Stomach smooth muscle (tissue), 2 donors: ENCODE measurements around the gene GABARAP.
A peak's percentile ranks its signal among the peaks of the same experiment; 100 is the strongest.

Experiments
- H3K27ac ChIP-seq: one replicate; pipeline ENCODE4 v1.7.0; 2013; ENCODE audit warnings: mild to moderate bottlenecking, low read length, inconsistent platforms
- H3K27me3 ChIP-seq, 2 donors: one replicate each; pipeline ENCODE4 v1.7.0; 2013; ENCODE audit warnings: low read length in 2 of 2; ENCODE audit not compliant: insufficient read depth in 2 of 2, control insufficient read depth in 1 of 2
- H3K36me3 ChIP-seq, 2 donors: one replicate each; pipeline ENCODE4 v1.7.0; 2013; ENCODE audit warnings: low read length in 2 of 2; ENCODE audit not compliant: control insufficient read depth in 2 of 2, insufficient read depth in 2 of 2
- H3K4me1 ChIP-seq: one replicate; pipeline ENCODE4 v1.7.0; 2013; ENCODE audit warnings: low read length; ENCODE audit not compliant: control insufficient read depth, insufficient read depth
- H3K4me3 ChIP-seq, 2 donors: one replicate each; pipeline ENCODE4 v1.7.0; 2013; ENCODE audit warnings: low read length in 2 of 2
- H3K9ac ChIP-seq, 2 donors: one replicate each; pipeline ENCODE4 v1.7.0; 2013; ENCODE audit warnings: low read length in 2 of 2, mild to moderate bottlenecking in 1 of 2
- H3K9me3 ChIP-seq, 2 donors: one replicate each; pipeline ENCODE4 v1.7.0; 2013; ENCODE audit warnings: low read length in 2 of 2; ENCODE audit not compliant: control insufficient read depth in 2 of 2
- donor health status: healthy.
- donor health status: Pancreatic carcinoma.

The GABARAP gene

DNA sequence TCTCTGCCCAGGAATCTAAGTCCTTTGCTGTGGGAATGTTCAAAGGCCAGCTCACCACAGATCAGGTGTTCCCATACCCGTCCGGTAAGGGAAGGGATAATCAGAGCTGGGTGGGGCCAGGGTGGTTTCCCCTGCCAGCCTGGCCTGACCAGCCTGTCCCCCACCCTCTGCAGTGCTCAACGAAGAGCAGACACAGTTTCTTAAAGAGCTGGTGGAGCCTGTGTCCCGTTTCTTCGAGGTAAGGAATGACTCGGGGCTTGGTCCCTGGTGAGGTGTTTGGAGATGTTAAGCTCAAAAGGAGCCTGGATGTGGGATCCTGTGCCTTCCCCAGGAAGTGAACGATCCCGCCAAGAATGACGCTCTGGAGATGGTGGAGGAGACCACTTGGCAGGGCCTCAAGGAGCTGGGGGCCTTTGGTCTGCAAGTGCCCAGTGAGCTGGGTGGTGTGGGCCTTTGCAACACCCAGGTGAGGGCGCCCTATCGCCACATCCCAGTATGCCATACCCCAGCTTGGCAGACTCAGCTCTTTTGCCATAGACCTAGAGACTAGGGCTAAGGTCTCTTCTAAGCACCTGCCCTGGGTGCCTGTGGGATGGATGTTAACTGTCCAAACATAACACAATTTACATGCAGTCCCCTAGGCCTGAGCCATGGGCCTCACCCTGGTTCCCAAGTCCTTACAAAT lies 21.5 kb downstream of the GABARAP start:
- no peaks in the 10 kb centered on the region for H3K9me3 ChIP-seq
- H3K27ac ChIP-seq, result peak overlapping the region; percentile 96
- H3K9ac ChIP-seq, result peak overlapping the region; percentile 92
- peaks cover 25 to 29% of the 10 kb centered on the region in 2 donors for H3K36me3 ChIP-seq
- H3K4me3 ChIP-seq, result peak overlapping the region; percentile 87 to 93
- H3K4me1 ChIP-seq, result peaks cover 56% of the 10 kb centered on the region
- no peaks in the 10 kb centered on the region for H3K27me3 ChIP-seq

DNA sequence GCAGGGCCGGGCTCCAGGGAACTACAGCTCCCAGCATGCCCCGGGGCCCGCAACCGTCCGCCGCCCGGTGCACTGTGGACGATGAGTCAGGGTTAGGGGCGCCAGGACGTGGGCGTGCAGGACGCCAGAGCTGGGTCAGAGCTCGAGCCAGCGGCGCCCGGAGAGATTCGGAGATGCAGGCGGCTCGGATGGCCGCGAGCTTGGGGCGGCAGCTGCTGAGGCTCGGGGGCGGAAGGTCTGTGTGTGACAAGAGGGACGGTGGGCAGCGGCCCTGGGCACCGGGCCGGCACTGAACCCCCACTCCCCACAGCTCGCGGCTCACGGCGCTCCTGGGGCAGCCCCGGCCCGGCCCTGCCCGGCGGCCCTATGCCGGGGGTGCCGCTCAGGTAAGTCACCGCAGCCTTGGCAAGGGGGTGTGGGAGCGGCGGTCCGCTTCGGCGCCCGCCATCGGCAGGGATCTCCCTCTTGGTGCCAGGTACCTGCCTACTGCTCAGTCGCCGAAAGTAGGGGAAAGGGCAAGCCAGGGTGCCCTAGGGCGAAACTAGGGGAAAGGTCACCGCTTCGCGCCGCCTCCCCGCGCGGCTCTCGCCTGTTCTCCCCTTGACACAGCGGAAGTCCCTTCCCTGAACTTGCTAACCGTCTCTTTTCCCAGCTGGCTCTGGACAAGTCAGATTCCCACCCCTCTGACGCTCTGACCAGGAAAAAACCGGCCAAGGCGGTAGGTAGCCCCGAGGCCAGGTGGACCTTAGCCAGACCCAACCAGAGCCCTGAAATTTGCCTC lies 22.2 kb downstream of the GABARAP start, which contains the start of the genes ACADVL and DLG4:
Gene ACADVL, plus strand, starts transcription at position 127 of the 781 bp plus-strand sequence. Its CDS starts 47 bp downstream, at position 174.
Gene DLG4, minus strand, starts transcription at position 25 of the 781 bp plus-strand sequence.
- Histone ChIP-seq H3K4me1 (peaks cover 62% of the 10 kb centered on the region), H3K9me3 (no peaks in the 10 kb centered on the region), H3K4me3 (peak within 1 kb of the TSS; percentile 87 to 93), H3K9ac (peak within 1 kb of the TSS; percentile 92), H3K27ac (peak within 1 kb of the TSS; percentile 96), H3K36me3 (peaks cover 25 to 26% of the 10 kb centered on the region in 2 donors), H3K27me3 (no peaks in the 10 kb centered on the region)

DNA sequence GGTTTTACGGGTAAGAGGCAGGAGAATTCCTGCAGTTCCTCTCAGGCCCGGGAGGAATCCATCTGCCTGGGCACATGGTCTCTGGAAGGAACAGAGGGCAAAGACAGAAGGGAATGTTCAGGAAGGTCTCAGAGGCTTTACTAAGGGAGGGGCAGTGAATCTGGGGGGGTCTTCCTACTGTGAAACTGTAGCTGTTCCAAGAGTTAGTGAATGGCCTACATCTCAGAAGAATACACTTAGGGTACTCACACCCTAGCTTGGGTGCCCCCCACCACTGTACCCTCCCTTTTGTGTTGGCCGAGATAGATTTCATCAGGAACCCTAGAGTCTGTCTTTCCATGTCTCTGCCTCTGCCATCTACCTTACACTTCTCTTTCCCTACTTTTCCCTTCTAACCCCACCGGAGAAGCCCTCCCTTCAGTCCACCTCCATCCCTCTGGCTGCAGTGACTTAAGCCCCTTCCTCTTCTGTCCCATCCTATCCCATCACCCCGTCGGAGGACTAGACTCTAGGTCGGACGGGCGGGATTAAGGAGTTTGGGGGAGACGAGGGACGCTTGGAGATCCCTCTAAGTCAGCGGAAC lies 22.9 kb downstream of the GABARAP start:
- Histone ChIP-seq H3K27me3 (no peaks in the 10 kb centered on the region), H3K9ac (peak overlapping the region; percentile 92), H3K4me3 (peak overlapping the region; percentile 87 to 93), H3K36me3 (peaks cover 21 to 22% of the 10 kb centered on the region in 2 donors), H3K4me1 (peaks cover 68% of the 10 kb centered on the region), H3K9me3 (no peaks in the 10 kb centered on the region), H3K27ac (peak overlapping the region; percentile 96)

DNA sequence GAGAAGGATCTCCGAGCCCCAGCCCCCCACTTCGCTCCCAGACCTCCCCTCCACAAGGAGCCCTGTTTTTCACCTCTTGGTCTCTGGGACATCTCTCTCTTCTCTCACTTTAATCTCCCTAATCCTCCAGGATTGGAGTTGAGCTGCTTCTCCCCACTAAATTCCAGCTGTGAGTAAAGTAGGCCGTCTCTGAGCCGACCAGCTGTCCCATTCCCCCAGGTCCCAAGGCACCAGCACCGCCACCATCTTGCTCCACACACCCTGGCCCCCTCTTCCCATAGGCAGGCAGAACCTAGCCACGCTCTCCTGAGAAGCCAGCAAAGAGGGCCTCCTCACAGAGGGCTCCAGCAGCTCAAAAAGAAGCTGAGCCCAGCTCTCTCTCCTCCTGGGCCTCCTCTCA lies 23.5 kb downstream of the GABARAP start:
- H3K4me1 ChIP-seq, result peaks cover 73% of the 10 kb centered on the region
- peak overlapping the region; percentile 96 for H3K27ac ChIP-seq
- no peaks in the 10 kb centered on the region for H3K9me3 ChIP-seq
- no peaks in the 10 kb centered on the region for H3K27me3 ChIP-seq
- peak overlapping the region in 1 of 2 donors; percentile 36 for H3K9ac ChIP-seq
- peaks cover 16 to 17% of the 10 kb centered on the region in 2 donors for H3K36me3 ChIP-seq
- H3K4me3 ChIP-seq, result no peak overlapping the region

DNA sequence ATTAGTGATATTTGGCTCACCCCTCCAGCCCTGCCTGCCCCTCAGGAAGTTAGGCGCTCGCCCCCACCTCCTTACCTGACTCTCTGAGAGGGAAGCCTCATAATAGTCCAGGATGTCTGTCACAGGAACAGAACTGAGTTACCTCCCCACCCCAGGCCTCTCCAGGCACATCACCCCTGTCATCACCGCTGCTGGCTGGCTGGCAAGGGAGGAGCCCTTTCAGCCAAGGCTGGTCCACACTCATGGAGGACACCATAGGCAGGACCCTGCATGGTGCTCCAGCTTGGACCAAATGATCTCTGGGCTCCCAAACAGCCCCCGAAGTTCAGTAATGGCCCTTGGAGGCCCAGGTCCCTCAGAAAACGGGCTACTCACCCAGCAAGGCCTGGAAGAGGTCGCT lies 24.1 kb downstream of the GABARAP start:
- H3K9ac ChIP-seq, result peak overlapping the region; percentile 62 to 70
- H3K27ac ChIP-seq, result peak overlapping the region; percentile 68
- H3K27me3 ChIP-seq, result no peaks in the 10 kb centered on the region
- H3K4me3 ChIP-seq, result peak overlapping the region; percentile 67 to 74
- H3K4me1 ChIP-seq, result peaks cover 76% of the 10 kb centered on the region
- peaks cover 11% of the 10 kb centered on the region in 2 donors for H3K36me3 ChIP-seq
- no peaks in the 10 kb centered on the region for H3K9me3 ChIP-seq

DNA sequence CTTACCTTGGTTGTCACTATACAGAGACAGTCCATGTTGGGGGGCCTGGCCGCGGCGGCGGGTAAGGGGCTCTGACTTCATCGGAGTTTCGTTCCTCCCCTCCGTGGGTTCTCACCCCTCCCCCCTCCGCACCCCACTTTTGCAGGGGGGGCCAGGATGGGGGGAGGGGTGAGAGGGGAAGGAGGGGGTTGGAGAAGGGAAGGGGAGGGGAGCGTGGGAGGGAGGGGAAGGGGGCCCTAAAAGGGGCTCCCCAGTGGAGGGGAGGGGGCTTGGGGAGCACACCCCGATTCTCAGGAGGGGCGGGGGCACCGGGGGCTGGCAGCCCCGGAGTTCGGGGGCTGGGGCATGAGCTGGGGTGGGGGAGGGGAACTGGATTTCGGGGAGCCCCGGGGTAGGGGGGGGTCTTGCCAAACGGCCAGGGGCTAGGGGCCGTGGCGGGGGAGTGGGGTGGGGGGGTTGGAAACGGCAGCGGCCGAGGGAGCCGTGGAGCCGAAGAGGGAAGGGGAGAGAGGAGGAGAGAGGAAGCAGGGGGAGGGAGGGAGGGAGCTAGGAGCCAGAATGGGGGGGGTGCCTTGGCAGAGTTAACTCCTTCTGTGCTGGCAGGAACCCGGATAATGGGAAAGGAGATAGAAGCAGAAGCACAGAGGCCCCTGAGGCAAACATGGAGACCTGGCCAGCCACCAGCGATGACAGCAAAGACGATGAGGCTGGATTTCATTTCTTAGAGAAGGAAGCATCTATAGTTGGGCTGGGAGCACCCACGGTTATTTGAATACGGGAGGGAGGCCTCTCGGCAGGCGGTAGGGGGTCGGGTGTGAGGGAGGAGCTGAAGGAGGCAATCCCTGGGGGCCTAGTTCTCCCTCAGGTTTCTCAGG lies 24.9 kb downstream of the GABARAP start:
- peaks cover 75% of the 10 kb centered on the region for H3K4me1 ChIP-seq
- H3K36me3 ChIP-seq, result peaks cover 3% of the 10 kb centered on the region in 2 donors
- no peaks in the 10 kb centered on the region for H3K9me3 ChIP-seq
- peak overlapping the region; percentile 80 for H3K27ac ChIP-seq
- H3K9ac ChIP-seq, result peak overlapping the region; percentile 62 to 71
- peak overlapping the region; percentile 67 to 74 for H3K4me3 ChIP-seq
- H3K27me3 ChIP-seq, result no peaks in the 10 kb centered on the region

DNA sequence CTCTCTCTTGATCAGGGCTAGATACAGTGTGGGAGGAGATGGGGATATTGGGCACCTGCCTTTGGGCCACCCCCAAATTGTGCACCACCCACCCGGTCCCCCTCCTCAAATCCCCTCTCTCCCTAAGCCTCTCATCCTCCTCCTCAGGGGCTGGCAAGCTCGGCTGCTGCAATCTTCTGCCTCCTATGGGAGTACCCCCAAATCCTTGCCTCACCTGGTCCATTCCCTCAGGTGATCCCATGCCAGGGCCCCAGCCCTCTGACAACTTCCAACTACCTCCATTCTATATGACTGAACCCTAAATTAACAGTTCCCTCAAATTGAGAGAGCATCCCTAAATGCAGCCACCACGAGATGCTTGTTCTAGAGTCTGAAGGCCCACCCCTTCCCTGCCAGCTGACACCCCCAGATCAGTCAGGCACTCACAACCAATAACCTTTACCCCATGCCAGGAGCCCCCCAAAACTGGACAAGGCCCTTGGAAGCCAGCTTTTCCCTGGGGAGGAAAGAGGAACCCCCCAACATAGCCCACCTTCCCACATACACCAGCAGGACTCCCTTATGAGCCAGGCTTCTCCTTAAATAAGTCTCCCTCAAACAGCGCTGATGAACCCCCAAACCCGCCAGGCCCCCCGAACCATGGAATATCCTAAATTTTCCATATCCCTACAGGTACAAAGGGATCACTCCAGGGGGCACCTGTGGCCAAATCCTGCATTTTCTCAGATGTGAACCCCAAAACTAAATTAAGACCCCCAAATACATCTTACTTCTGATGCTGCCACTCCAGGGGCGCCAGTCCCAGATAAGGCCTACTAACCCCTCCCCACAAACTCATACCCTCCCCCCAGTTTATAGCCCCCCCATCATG lies 25.8 kb downstream of the GABARAP start:
- H3K36me3 ChIP-seq, result no peaks in the 10 kb centered on the region
- H3K27ac ChIP-seq, result peak overlapping the region; percentile 80
- H3K9ac ChIP-seq, result peak overlapping the region; percentile 51 to 71
- no peaks in the 10 kb centered on the region for H3K9me3 ChIP-seq
- H3K27me3 ChIP-seq, result no peaks in the 10 kb centered on the region
- peak overlapping the region; percentile 56 to 65 for H3K4me3 ChIP-seq
- H3K4me1 ChIP-seq, result peaks cover 69% of the 10 kb centered on the region

DNA sequence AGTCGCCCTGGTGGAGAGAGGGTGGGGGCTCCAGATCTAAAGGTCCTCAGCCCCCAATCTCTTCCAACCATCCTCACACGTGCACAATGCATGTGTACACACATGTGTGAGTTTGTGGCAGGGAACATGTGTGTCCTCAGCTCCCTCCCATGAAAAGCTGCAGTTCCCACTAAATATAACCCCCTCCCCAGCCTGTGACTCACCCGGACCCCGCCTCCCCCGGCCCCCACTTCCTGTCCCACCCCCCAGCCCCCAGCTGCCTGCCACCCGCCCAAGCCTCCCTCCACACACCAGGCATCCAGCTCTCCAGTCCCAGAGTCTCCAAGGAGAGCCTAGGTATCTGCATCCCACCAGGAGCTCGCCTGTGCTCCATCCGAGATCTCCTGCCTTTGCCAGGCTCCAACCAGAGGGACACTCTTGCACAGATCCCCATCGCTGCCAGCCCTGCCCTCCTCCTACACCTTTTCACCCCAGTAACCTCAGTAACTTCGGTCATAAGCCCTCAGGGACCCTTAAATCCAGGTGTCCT lies 26.5 kb downstream of the GABARAP start:
- H3K27me3 ChIP-seq, result no peaks in the 10 kb centered on the region
- H3K4me3 ChIP-seq, result peak overlapping the region; percentile 68 to 83
- H3K27ac ChIP-seq, result peak overlapping the region; percentile 80
- no peaks in the 10 kb centered on the region for H3K9me3 ChIP-seq
- H3K9ac ChIP-seq, result peak overlapping the region; percentile 36 to 37
- no peaks in the 10 kb centered on the region for H3K36me3 ChIP-seq
- peaks cover 67% of the 10 kb centered on the region for H3K4me1 ChIP-seq

DNA sequence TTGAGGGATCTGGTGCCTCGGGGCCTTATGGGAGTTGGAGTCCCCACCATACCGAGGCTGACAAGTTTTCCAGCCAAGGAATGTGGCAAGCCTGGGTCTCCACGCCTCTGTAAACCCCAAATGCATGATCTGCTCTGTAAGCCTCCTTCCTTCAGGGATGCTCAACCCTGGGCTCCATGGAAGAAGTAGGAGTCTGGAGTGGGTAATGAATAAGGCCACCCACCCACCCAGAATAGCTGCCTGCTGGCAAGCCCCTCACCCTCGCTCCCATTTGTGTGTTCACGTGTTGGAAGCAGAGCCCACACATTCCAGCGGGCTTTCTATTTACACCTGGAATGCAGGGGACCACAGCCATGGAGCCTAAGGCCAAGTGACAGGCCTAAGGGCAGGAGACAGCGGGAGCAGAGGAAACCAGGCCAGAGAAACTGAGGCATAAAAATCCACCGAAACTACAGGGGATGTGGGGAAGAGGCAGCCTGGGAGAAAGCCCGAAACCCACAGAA lies 27.1 kb downstream of the GABARAP start:
- Histone ChIP-seq H3K9me3 (no peaks in the 10 kb centered on the region), H3K27me3 (no peaks in the 10 kb centered on the region), H3K4me3 (peak overlapping the region; percentile 68 to 83), H3K4me1 (peaks cover 61% of the 10 kb centered on the region), H3K9ac (peak overlapping the region in 1 of 2 donors; percentile 37), H3K27ac (peak overlapping the region; percentile 70), H3K36me3 (no peaks in the 10 kb centered on the region)
